ENCODE results near the gene RNF150. TPM values are rescaled to one million over a fixed set of nuclear protein-coding genes. Genes with fewer than 3 reads are reported as not detected.

RNF150 gene
- total RNA-seq, 1 donor from 2014 or later = 19.8 TPM

- no peak for DNase-seq (ENCODE audit: low spot score)
Measured at GRCh38 chr4:141027421-141027820, 105.8 kb downstream of the RNF150 start.

GRCh38 chr4:141026900-141027299 lies 106.4 kb downstream of the RNF150 start:
- no peak for DNase-seq (ENCODE audit: low spot score)

DNA sequence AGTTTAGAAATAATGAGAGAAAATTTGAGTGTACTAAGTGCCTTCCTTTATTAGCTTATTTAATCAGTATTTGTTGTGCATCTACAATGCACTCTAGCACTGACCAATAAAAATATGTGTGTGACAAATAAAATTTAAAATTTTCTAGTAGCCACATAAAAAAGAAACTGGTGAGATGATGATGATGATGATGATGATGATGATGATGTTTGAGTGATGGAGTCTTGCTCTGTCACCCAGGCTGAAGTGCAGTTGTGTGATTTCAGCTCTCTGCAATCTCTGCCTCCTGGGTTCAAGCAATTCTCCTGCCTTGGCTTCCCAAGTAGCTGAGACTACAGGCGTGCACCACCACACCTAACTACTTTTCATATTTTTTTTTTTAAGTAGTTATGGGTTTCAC lies 110.2 kb downstream of the RNF150 start:
- DNase-seq (ENCODE audit: low spot score) = no peak

- DNase-seq (ENCODE audit: low spot score) = no peak
Measured at GRCh38 chr4:141022111-141022695, 111.1 kb downstream of the RNF150 start.

DNA sequence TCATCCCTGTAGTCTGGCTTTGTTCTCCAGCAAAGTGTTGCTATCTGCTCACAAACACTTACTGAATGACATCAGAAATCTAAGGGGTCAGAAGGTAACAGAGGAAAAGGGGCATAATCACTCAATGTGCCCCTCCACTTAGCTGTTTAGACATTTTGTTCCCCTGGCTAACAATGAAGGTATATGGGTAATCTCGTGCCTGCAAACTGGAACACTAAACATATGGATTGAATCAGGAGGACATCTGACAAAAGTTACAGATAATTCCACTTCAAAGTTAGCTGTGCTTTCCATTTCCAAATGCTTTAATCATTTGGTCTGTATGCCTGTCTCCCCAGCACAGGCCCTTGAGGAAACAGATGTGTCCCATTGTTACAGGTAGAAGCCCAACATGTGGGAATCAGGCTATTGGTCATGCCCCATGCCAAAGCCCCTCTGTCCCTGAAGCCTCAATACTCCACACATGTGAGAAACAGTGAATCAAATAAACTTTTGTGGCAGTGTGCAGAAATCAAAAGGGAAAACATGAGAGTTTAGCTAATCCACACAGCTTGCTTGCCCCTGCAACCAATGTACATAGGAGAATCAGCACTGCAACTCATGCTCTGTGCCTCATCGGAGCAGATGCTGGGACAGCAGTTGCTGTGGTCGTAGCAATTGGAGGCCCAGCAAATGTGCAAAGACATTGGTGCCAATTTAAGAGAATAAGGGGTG lies 111.7 kb downstream of the RNF150 start:
- no peak for DNase-seq (ENCODE audit: low spot score)

GRCh38 chr4:141020801-141021261 lies 112.4 kb downstream of the RNF150 start:
- no peak for DNase-seq (ENCODE audit: low spot score)

- no peak for DNase-seq (ENCODE audit: low spot score)
Measured at GRCh38 chr4:141019768-141020167, 113.5 kb downstream of the RNF150 start.

DNA sequence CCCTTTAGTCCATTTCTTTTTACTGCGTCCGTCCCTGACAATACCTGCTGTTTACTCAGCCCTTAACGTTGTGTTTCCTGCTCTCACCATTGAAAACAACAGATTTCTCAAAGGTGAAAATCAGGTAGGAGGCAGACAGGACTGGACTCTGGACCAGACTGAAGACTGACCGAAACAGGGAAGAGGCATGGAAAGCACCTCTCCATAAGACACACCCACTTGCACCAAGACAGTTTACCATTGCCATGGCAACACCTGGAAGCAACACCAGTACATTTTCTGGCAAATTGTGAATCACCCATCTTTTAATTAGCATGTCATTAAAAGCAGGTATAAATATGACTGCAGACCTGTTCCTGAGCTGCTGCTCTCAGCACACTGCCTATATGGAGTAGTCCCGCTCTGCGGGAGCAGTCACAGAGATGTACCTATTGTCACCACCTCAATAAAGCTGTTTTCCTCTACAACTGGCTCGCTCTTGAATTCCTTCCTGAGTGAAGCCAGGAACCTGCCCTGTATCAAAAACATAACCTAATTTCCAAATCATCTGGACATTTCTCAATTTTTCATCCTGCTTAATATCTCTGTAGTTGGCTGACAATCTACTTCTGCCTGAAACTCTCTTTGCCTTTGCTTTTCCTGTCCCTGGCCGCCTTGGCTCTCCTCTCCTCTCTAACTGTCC lies 117.0 kb downstream of the RNF150 start:
- no peak for DNase-seq (ENCODE audit: low spot score)

- no peak for DNase-seq (ENCODE audit: low spot score)
Measured at GRCh38 chr4:141013899-141014298, 119.4 kb downstream of the RNF150 start.

DNA sequence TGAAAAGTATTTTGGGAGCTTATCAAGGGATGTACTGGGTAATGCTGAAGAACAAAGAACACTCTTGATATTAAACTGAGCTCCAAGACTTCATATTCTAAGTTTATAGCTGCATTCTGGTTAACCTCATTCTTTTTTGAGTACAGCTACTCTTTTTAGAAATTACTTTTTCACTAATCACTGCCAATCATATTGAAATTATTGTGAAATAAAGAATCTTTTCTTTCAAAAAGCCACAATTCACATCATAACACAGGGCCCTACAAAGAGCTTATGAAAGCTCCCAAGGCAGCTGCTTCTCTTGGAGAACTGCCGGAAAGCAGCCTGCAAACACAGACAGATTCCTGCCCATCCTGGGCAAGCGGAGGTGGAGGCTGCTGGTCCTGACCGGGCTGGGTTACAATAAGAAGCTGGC lies 121.4 kb downstream of the RNF150 start:
- DNase-seq (ENCODE audit: low spot score) = no peak

GRCh38 chr4:141009931-141010330 lies 123.3 kb downstream of the RNF150 start:
- DNase-seq (ENCODE audit: low spot score) = no peak

DNA sequence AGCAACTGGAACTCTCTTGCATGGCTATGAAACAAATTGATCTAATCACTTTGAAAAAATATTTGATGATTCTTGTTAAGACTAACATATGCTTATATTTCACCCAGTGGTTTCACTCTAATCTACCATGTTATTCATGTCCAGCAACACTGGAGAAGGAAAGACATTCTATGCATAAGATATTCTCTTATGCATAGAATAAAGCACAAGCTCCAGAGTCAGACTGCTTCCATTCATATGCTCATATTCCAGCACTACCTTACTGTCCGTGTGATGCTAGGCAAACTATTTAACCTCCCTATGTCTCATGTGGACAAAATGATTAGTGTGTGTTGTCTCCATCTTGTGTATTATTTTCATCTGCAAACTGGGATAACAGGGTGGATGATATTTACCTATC lies 124.1 kb downstream of the RNF150 start:
- DNase-seq (ENCODE audit: low spot score) = no peak

DNA sequence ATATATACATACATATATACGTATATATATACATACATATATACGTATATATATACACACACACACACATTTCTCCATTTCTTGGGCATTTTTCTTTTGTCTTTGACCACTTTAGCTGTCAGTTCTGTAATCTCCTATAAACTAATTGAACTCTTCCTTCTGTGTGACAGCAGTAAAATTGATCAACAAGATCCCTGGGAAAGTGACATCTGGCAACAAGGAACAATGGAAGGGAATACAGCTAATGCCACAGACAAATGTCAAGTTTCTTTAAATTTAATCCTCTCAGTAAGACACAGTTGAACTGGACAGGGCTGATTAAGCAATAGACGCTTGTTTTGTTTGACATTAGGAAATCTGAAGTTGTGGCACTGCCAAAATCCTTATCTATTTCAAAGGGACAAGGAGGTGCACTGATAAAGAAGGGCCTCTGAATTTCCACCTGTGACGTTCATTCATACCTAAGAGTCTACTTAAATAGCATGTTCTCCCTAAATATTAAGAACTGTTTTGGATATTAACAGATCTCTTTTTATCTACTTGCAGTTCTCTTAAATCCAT lies 126.9 kb downstream of the RNF150 start:
- no peak for DNase-seq (ENCODE audit: low spot score)

- no peak for DNase-seq (ENCODE audit: low spot score)
Measured at GRCh38 chr4:141004823-141005222, 128.4 kb downstream of the RNF150 start.

GRCh38 chr4:141003193-141003592 lies 130.1 kb downstream of the RNF150 start:
- DNase-seq (ENCODE audit: low spot score) = no peak

- no peak for DNase-seq (ENCODE audit: low spot score)
Measured at GRCh38 chr4:141002323-141002805, 130.9 kb downstream of the RNF150 start.

GRCh38 chr4:140996766-140997165 lies 136.5 kb downstream of the RNF150 start:
- DNase-seq (ENCODE audit: low spot score) = no peak

- DNase-seq (ENCODE audit: low spot score) = no peak
Measured at GRCh38 chr4:140995058-140995457, 138.2 kb downstream of the RNF150 start.

GRCh38 chr4:140994015-140994414 lies 139.3 kb downstream of the RNF150 start:
- DNase-seq (ENCODE audit: low spot score) = no peak

DNA sequence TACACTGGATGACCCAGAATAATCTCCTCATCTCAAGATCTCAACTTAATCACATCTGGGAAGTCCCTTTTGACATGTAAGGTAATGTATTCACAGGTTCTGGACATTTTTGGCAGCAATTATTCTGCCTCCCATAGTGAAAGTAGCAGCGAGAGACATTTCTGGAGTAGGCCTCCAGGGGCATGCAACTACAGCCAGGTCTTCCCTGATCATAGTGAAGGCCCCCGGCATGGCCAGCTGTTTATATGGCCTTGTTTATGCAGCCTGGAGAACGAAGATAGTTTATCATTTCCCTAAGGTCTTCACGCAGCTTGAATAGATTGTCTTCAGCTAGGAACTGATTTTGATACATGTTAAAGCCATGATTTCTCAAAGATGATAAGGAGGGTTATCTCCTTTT lies 139.9 kb downstream of the RNF150 start:
- DNase-seq (ENCODE audit: low spot score) = no peak

- no peak for DNase-seq (ENCODE audit: low spot score)
Measured at GRCh38 chr4:140989944-140990343, 143.3 kb downstream of the RNF150 start.

DNA sequence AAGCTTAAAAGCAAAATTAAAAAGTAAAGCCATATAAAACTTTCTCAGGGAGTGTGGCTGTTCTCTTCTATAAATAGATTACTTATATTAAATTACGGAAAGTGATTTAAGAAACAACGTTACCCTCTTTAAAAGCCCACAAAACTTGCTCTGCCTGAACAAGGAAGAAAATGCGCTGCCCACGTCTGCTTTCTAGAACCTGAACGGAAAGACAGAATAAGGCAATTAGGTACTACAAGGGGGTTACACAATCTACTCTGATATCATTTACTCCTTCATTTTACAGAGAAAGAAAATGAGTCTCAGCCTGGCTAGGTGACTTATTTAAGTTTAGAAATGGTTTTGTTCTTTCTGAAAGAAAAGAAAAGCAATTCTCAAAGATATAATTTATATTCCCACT lies 147.2 kb downstream of the RNF150 start:
- DNase-seq (ENCODE audit: low spot score) = no peak

Data from ureter (tissue), 1 donor.